Vagina (tissue), 2 donors: Measurements from ENCODE around the gene XPO4.

Source experiments
- POLR2A ChIP-seq, 2 donors: fragments of 450-650 bp; IDR thresholded peaks; one replicate each; pipeline ENCODE4 v1.6.1; 2017; ENCODE audit warnings: antibody characterized with exemption in 2 of 2, mild to moderate bottlenecking in 2 of 2, moderate library complexity in 2 of 2
- TF ChIP-seq, protein P1 (sequence below), 3 experiments: fragments of 450-650 bp in 2 of 3; fragments of 200-600 bp in 1 of 3; sonication (generic) in 1 of 3; IDR thresholded peaks; one replicate each; pipeline ENCODE4 v1.5.1; 2017 to 2019; ENCODE audit warnings: antibody characterized with exemption in 3 of 3, mild to moderate bottlenecking in 2 of 3, moderate library complexity in 2 of 3

DNA sequence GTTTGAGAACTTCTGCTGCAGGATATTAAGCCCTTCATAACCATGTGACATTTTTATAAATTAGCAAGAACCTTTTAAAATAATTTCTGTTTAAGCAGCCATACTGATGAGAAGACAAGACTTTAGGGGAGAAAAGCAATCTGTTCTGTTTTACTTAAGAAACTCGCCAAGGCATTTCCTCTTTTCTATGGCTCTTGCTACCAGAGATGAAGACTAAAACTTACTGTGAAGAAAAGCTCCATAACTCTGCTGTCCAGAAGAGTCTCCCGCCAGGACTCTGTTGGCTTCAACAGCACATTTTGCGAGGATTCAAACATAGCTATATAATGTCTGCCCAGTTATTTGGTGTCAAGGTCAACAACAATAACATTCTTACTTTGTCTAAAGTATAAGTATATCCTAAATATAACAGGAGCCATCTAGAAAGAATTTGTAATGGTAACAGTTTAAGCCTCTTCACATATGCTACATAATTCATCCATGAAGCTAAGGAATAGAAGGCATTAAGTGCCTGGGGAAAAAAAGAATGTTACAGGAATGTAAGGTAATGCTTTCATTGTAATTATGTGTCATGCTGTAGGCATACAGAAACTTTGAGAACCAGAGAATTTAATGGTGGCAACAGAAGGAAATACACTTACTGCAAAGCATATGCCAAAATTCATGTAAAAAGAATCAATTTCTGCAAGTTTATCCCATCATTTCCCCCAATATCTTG, 75.5 kb downstream of the XPO4 start:
- no peak for TF ChIP-seq POLR2A (IDR thresholded peaks at IDR 0.05)
- TF ChIP-seq, protein P1, sequence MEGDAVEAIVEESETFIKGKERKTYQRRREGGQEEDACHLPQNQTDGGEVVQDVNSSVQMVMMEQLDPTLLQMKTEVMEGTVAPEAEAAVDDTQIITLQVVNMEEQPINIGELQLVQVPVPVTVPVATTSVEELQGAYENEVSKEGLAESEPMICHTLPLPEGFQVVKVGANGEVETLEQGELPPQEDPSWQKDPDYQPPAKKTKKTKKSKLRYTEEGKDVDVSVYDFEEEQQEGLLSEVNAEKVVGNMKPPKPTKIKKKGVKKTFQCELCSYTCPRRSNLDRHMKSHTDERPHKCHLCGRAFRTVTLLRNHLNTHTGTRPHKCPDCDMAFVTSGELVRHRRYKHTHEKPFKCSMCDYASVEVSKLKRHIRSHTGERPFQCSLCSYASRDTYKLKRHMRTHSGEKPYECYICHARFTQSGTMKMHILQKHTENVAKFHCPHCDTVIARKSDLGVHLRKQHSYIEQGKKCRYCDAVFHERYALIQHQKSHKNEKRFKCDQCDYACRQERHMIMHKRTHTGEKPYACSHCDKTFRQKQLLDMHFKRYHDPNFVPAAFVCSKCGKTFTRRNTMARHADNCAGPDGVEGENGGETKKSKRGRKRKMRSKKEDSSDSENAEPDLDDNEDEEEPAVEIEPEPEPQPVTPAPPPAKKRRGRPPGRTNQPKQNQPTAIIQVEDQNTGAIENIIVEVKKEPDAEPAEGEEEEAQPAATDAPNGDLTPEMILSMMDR (IDR thresholded peaks at IDR 0.05) = no peak
